Activated effector memory CD4-positive, alpha-beta T cell treated with anti-CD3 and anti-CD28 coated beads, Interleukin-2, amount 50 U/mL, for 16 hours (primary cell): Measurements from ENCODE around the gene HOXB1.
"Not testable (repeated sequence)": the region's sequence is repeated elsewhere in the genome, so short reads cannot be mapped to it uniquely, and the experiment has no call there.

Experiments
- DNase-seq: peaks from one replicate; pipeline ENCODE4 v3.0.0-alpha.2; 2020

Gene HOXB1

GRCh38 chr17:48490451-48490892 is 40.3 kb downstream of the HOXB1 start:
- no peak for DNase-seq

GRCh38 chr17:48489781-48490180 is 41.0 kb downstream of the HOXB1 start:
- DNase-seq, result no peak

- DNase-seq, result no peak
Observed at GRCh38 chr17:48488548-48489106, 42.2 kb downstream of the HOXB1 start.

GRCh38 chr17:48487221-48487620 is 43.6 kb downstream of the HOXB1 start:
- DNase-seq, result no peak

GRCh38 chr17:48486557-48486956 is 44.3 kb downstream of the HOXB1 start:
- no peak for DNase-seq

GRCh38 chr17:48484850-48485249 is 46.0 kb downstream of the HOXB1 start:
- DNase-seq, result no peak

- DNase-seq, result no peak
Observed at GRCh38 chr17:48484256-48484655, 46.6 kb downstream of the HOXB1 start.

- DNase-seq, result peak; percentile 66
Observed at GRCh38 chr17:48483471-48484131, 47.2 kb downstream of the HOXB1 start.

- no peak for DNase-seq
Observed at GRCh38 chr17:48483004-48483403, 47.8 kb downstream of the HOXB1 start.

GRCh38 chr17:48482301-48482700 is 48.5 kb downstream of the HOXB1 start:
- DNase-seq, result not testable (repeated sequence)

GRCh38 chr17:48479014-48479402 is 51.8 kb downstream of the HOXB1 start:
- DNase-seq, result no peak
